HepG2 (cell line): ENCODE data around the gene FFAR2. TPM values are rescaled to one million over a fixed set of nuclear protein-coding genes. Genes with fewer than 3 reads are reported as not detected.

Experiments used
- ATAC-seq: fragments of 200-7000 bp; cut with Tn5 transposase; 3 replicates; pipeline ENCODE4 v1.9.1; 2020; ENCODE audit warnings: mild to moderate bottlenecking, moderate library complexity
- BruUV-seq: library from RNA; stranded (reverse); fragments of 400-500 nt; replicated peaks from 2 replicates; lab custom pipeline; 2021; lab: Mats Ljungman, UMichigan
- CTCF ChIA-PET: fragments of 300-600 bp; formaldehyde crosslinking; extraction: SDS; loops from one replicate; lab custom pipeline; 2021; ENCODE audit warnings: low total read pairs, inconsistent platforms, low intra/inter-chr PET ratio; lab: Yijun Ruan, JAX
- POLR2A ChIA-PET: fragments of 350-600 bp; sonication (Branson Sonifier 250); formaldehyde crosslinking; loops from one replicate; lab custom pipeline; 2020; ENCODE audit warnings: antibody characterized with exemption, inconsistent platforms; lab: Yijun Ruan, JAX
- DNase-seq: peaks from one replicate; pipeline ENCODE4 v3.0.0-alpha.2; 2015; ENCODE audit warnings: low spot score
- FAIRE-seq: peaks from 3 replicates; lab custom pipeline; 2011; peaks lifted over from hg19 to GRCh38; lab: Jason Lieb, UNC
- H2AFZ ChIP-seq: one replicate; pipeline ENCODE4 v1.6.1; 2011; ENCODE audit warnings: low read length, inconsistent platforms
- H3K27ac ChIP-seq: fragments of 300-600 bp; 3 replicates; pipeline ENCODE4 v1.8.0; 2011; ENCODE audit warnings: mixed run types, mild to moderate bottlenecking, mixed read lengths, low read length, inconsistent platforms; ENCODE audit not compliant: insufficient read depth; ENCODE audit errors: extremely low read length
- H3K27me3 ChIP-seq, 2 experiments: fragments of 200-600 bp in 1 of 2; 2 replicates in 1 of 2; 3 replicates in 1 of 2; pipeline versions ENCODE4 v1.6.0 to v1.8.0; 2011; ENCODE audit warnings: low read length in 2 of 2, mild to moderate bottlenecking in 2 of 2, moderate library complexity in 2 of 2, inconsistent platforms in 1 of 2; ENCODE audit not compliant: insufficient read depth in 2 of 2, control insufficient read depth in 1 of 2
- H3K36me3 ChIP-seq, 2 experiments: fragments of 200-600 bp in 1 of 2; replicated peaks in 1 of 2; 2 replicates in 1 of 2; 3 replicates in 1 of 2; pipeline versions ENCODE4 v1.5.1 to v1.8.0; 2011; ENCODE audit warnings: low read length in 2 of 2, inconsistent platforms in 1 of 2; ENCODE audit not compliant: insufficient read depth in 2 of 2, control insufficient read depth in 1 of 2
- H3K4me1 ChIP-seq: 2 replicates; pipeline ENCODE4 v1.5.1; 2012; ENCODE audit warnings: low read length, inconsistent platforms; ENCODE audit not compliant: insufficient read depth
- H3K4me2 ChIP-seq: 2 replicates; pipeline ENCODE4 v1.6.0; 2011; ENCODE audit warnings: low read depth, low read length, inconsistent platforms
- H3K4me3 ChIP-seq, 3 experiments: fragments of 200-600 bp in 1 of 3; sonication (generic), shearing (Covaris generic) in 1 of 3; replicated peaks in 1 of 3; 2 replicates each; pipeline ENCODE4 v1.5.1; 2011 to 2016; ENCODE audit warnings: low read length in 3 of 3, inconsistent platforms in 2 of 3, low read depth in 2 of 3, mild to moderate bottlenecking in 2 of 3, control low read depth in 1 of 3, mixed read lengths in 1 of 3; ENCODE audit not compliant: insufficient read depth in 1 of 3
- H3K79me2 ChIP-seq: one replicate; pipeline ENCODE4 v1.6.1; 2011; ENCODE audit warnings: low read length, inconsistent platforms; ENCODE audit not compliant: insufficient read depth
- H3K9ac ChIP-seq: 2 replicates; pipeline ENCODE4 v1.6.0; 2011; ENCODE audit warnings: mild to moderate bottlenecking, low read depth, low read length, inconsistent platforms; ENCODE audit not compliant: insufficient read depth
- H3K9me3 ChIP-seq: 2 replicates; pipeline ENCODE4 v1.5.1; 2012; ENCODE audit warnings: mild to moderate bottlenecking, low read length
- H4K20me1 ChIP-seq: 2 replicates; pipeline ENCODE4 v1.6.0; 2011; ENCODE audit warnings: inconsistent platforms, mild to moderate bottlenecking, low read length, moderate library complexity; ENCODE audit not compliant: insufficient read depth
- HNRNPH1 ChIP-seq: fragments of 200-400 bp; formaldehyde crosslinking; optimal IDR thresholded peaks from 2 replicates; pipeline ENCODE3; 2017; ENCODE audit warnings: mild to moderate bottlenecking, low read depth, low read length
- JARID2 ChIP-seq: sonication (generic); formaldehyde crosslinking; IDR thresholded peaks from 2 replicates; pipeline ENCODE4 v1.8.1; 2023; ENCODE audit warnings: missing genetic modification reagents, inconsistent platforms; ENCODE audit not compliant: insufficient replicate concordance
- KLF11 ChIP-seq: IDR thresholded peaks from 2 replicates; pipeline ENCODE4 v1.6.1; 2016; ENCODE audit warnings: missing compliant biosample characterization
- MED8 ChIP-seq: sonication (generic); formaldehyde crosslinking; IDR thresholded peaks from 2 replicates; pipeline ENCODE4 v1.8.1; 2023; ENCODE audit warnings: mild to moderate bottlenecking, missing genetic modification reagents; ENCODE audit not compliant: insufficient replicate concordance
- SNRNP70 ChIP-seq: fragments of 200-400 bp; formaldehyde crosslinking; IDR thresholded peaks from 2 replicates; pipeline ENCODE4 v1.6.1; 2017; ENCODE audit warnings: mild to moderate bottlenecking, low read depth, low read length, moderate library complexity
- STAT5B ChIP-seq: sonication (generic); formaldehyde crosslinking; IDR thresholded peaks from 2 replicates; pipeline ENCODE4 v1.4.0; 2020; ENCODE audit warnings: missing genetic modification reagents
- ZFP82 ChIP-seq: sonication (generic); formaldehyde crosslinking; IDR thresholded peaks from 2 replicates; pipeline ENCODE4 v1.5.1; 2020; ENCODE audit warnings: mild to moderate bottlenecking, missing genetic modification reagents, borderline replicate concordance
- ZNF260 ChIP-seq: sonication (generic); formaldehyde crosslinking; IDR thresholded peaks from 2 replicates; pipeline ENCODE4 v1.4.0; 2020; ENCODE audit warnings: missing genetic modification reagents, low read depth, mild to moderate bottlenecking, borderline replicate concordance
- ZNF282 ChIP-seq: fragments of 450-650 bp; IDR thresholded peaks from 2 replicates; pipeline ENCODE4 v1.6.1; 2018; ENCODE audit not compliant: partially characterized antibody
- ZNF441 ChIP-seq: sonication (generic); formaldehyde crosslinking; IDR thresholded peaks from 2 replicates; pipeline ENCODE4 v1.7.0; 2021; ENCODE audit warnings: missing genetic modification reagents, borderline replicate concordance
- WGBS: methylation state at CpG from one replicate; pipeline ENCODE4 v1.1.6; 2017; ENCODE audit warnings: low lambda C conversion rate; 5-methylcytosine and 5-hydroxymethylcytosine counted together
- in situ Hi-C: cut with HindIII; loops from 2 replicates; pipeline ENCODE4 v1.10.0; 2017; ENCODE audit warnings: low pct_unique_long_range_greater_than_20kb; ENCODE audit not compliant: extremely low pct_ligation_motif_present
- intact Hi-C: fragments of 100-400 bp; cut with micrococcal nuclease; formaldehyde crosslinking; loops from one replicate; pipeline ENCODE4 v1.10.0; 2022; ENCODE audit not compliant: unreplicated experiment
- polyA plus RNA-seq, 8 experiments: library from polyadenylated mRNA; depleted of rRNA in 3 of 8; stranded (reverse) in 7 of 8; unstranded in 1 of 8; fragments of >200 nt; fragmentation: Illumina TruSeq in 4 of 8; extraction: Trizol in 4 of 8; gene quantifications; 2 replicates each; pipeline versions ENCODE4 v1.2.1 to v1.2.3, GENCODE V29; 2011 to 2016; ENCODE audit warnings: low read depth in 4 of 8, missing spikeins in 1 of 8, mixed read lengths in 1 of 8; ENCODE audit not compliant: insufficient read depth in 1 of 8
- total RNA-seq, 5 experiments: library from RNA; depleted of rRNA; stranded (reverse); fragments of >200 nt; fragmentation: Illumina TruSeq; extraction: Trizol; gene quantifications; 2 replicates each; pipeline ENCODE4 v1.2.3, GENCODE V29; 2016; ENCODE audit warnings: low read depth in 1 of 5
- TF ChIP-seq, protein P1 (sequence below): sonication (generic); formaldehyde crosslinking; IDR thresholded peaks from 2 replicates; pipeline ENCODE4 v1.4.0; 2020; ENCODE audit warnings: missing genetic modification reagents, borderline replicate concordance

The FFAR2 gene
- total and polyA plus RNA-seq, 2 of the 13 experiments (the other 11 are each of a cell fraction or from before 2014, with no cell fraction given) = 0.12 TPM; not detected in 1

DNA sequence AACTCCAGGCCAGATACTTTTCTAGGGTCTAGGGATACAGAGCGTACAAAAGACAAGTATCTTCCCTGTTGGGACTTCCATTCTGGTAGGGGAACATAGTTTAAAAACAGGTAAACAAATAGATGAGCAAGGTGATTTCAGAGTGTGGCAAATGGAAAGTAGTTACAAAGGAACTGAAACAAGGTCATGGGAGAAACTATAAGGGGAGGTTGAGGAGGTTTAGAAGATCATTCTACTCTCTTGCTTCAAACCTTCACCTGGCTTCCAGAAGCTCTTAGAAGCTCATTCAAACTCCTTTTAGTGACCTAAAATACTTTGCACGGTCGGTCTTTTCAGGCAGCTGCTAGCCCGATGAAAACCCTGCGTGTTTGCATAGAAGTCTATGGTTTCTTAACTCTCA lies 9.1 kb downstream of the FFAR2 start:
- CTCF ChIA-PET = no interaction called here
- Histone ChIP-seq H4K20me1 (no peaks in the 10 kb centered on the region), H3K4me3 (no peak overlapping the region), H3K4me2 (peak overlapping the region; percentile 76; the same call in 1 of the 2 replicates), H3K27ac (no peak overlapping the region), H3K27me3 (no peaks in the 10 kb centered on the region; a peak in 1 of 5 replicates), H3K79me2 (no peaks in the 10 kb centered on the region), H3K4me1 (peaks cover 70% of the 10 kb centered on the region), H3K9ac (no peak overlapping the region), H3K9me3 (no peaks in the 10 kb centered on the region), H3K36me3 (no peaks in the 10 kb centered on the region), H2AFZ (no peak overlapping the region)
- intact Hi-C loops (loop anchor here (5.0 kb wide), 1 partner anchor 190 kb away; the partner anchor contains the start of gene USF2), in situ Hi-C loops (no loop called here)
- POLR2A ChIA-PET = no interaction called here
- TF ChIP-seq HNRNPH1 = no peak
- TF ChIP-seq, protein P1, sequence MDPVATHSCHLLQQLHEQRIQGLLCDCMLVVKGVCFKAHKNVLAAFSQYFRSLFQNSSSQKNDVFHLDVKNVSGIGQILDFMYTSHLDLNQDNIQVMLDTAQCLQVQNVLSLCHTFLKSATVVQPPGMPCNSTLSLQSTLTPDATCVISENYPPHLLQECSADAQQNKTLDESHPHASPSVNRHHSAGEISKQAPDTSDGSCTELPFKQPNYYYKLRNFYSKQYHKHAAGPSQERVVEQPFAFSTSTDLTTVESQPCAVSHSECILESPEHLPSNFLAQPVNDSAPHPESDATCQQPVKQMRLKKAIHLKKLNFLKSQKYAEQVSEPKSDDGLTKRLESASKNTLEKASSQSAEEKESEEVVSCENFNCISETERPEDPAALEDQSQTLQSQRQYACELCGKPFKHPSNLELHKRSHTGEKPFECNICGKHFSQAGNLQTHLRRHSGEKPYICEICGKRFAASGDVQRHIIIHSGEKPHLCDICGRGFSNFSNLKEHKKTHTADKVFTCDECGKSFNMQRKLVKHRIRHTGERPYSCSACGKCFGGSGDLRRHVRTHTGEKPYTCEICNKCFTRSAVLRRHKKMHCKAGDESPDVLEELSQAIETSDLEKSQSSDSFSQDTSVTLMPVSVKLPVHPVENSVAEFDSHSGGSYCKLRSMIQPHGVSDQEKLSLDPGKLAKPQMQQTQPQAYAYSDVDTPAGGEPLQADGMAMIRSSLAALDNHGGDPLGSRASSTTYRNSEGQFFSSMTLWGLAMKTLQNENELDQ (CRISPR knock-in tag) = no peak
- no peak for TF ChIP-seq STAT5B
- TF ChIP-seq ZNF282 = no peak
- TF ChIP-seq MED8 (CRISPR knock-in tag) = no peak
- TF ChIP-seq SNRNP70 = no peak
- TF ChIP-seq KLF11 (CRISPR knock-in tag) = no peak
- no peak for TF ChIP-seq ZNF441 (CRISPR knock-in tag)
- no peak for TF ChIP-seq ZFP82 (CRISPR knock-in tag)
- TF ChIP-seq JARID2 (CRISPR knock-in tag) = no peak
- no peak for TF ChIP-seq ZNF260 (CRISPR knock-in tag)
- DNase-seq (no peak), FAIRE-seq (no peak), ATAC-seq (no peak)
- 62% methylated on average over 5 of the region's 5 CpGs for WGBS
- no TSS peak for BruUV-seq
